ENCODE data around the gene LMTK2.

Gene LMTK2

GRCh38 chr7:98206451-98207330, 100.0 kb downstream of the LMTK2 start:
- ATAC-seq (ENCODE audit: low read depth) (no peak), DNase-seq (ENCODE audit: low spot score) (no peak)
- Histone ChIP-seq H3K36me3 (ENCODE audit: low read depth) (no peaks in the 10 kb centered on the region; the same call in 1 of the 2 replicates), H3K4me1 (ENCODE audit: insufficient read depth, poor library complexity, severe bottlenecking) (no peaks in the 10 kb centered on the region), H3K9me3 (ENCODE audit: severe bottlenecking) (no peaks in the 10 kb centered on the region), H3K4me3 (ENCODE audit: severe bottlenecking) (no peak overlapping the region), H3K27ac (ENCODE audit: poor library complexity, severe bottlenecking) (no peak overlapping the region), H3K27me3 (ENCODE audit: insufficient read depth, poor library complexity, severe bottlenecking) (no peaks in the 10 kb centered on the region)
- TF ChIP-seq CTCF (IDR thresholded peaks at IDR 0.05; ENCODE audit: poor library complexity, severe bottlenecking), result no peak

GRCh38 chr7:98209166-98209920, 102.7 kb downstream of the LMTK2 start:
- H3K4me1 ChIP-seq (ENCODE audit: insufficient read depth, poor library complexity, severe bottlenecking), result no peaks in the 10 kb centered on the region
- no peak overlapping the region for H3K4me3 ChIP-seq (ENCODE audit: severe bottlenecking)
- ATAC-seq (ENCODE audit: low read depth) (no peak), DNase-seq (ENCODE audit: low spot score) (no peak)
- H3K27ac ChIP-seq (ENCODE audit: poor library complexity, severe bottlenecking), result no peak overlapping the region
- no peaks in the 10 kb centered on the region for H3K27me3 ChIP-seq (ENCODE audit: insufficient read depth, poor library complexity, severe bottlenecking)
- no peak for TF ChIP-seq CTCF (IDR thresholded peaks at IDR 0.05; ENCODE audit: poor library complexity, severe bottlenecking)
- H3K36me3 ChIP-seq (ENCODE audit: low read depth), result no peaks in the 10 kb centered on the region; the same call in 1 of the 2 replicates
- no peaks in the 10 kb centered on the region for H3K9me3 ChIP-seq (ENCODE audit: severe bottlenecking)

GRCh38 chr7:98210513-98211220, 104.0 kb downstream of the LMTK2 start:
- H3K27ac ChIP-seq (ENCODE audit: poor library complexity, severe bottlenecking), result no peak overlapping the region
- no peaks in the 10 kb centered on the region for H3K9me3 ChIP-seq (ENCODE audit: severe bottlenecking)
- H3K36me3 ChIP-seq (ENCODE audit: low read depth), result no peaks in the 10 kb centered on the region; the same call in 1 of the 2 replicates
- DNase-seq (ENCODE audit: low spot score), result no peak
- no peaks in the 10 kb centered on the region for H3K27me3 ChIP-seq (ENCODE audit: insufficient read depth, poor library complexity, severe bottlenecking)
- no peak; the same call in 2 of the 3 replicates for ATAC-seq (ENCODE audit: low read depth)
- H3K4me3 ChIP-seq (ENCODE audit: severe bottlenecking), result no peak overlapping the region
- H3K4me1 ChIP-seq (ENCODE audit: insufficient read depth, poor library complexity, severe bottlenecking), result no peaks in the 10 kb centered on the region
- no peak for TF ChIP-seq CTCF (IDR thresholded peaks at IDR 0.05; ENCODE audit: poor library complexity, severe bottlenecking)

- no peak for TF ChIP-seq CTCF (IDR thresholded peaks at IDR 0.05; ENCODE audit: poor library complexity, severe bottlenecking)
- DNase-seq (ENCODE audit: low spot score), result peak; percentile 65
- Histone ChIP-seq H3K36me3 (ENCODE audit: low read depth) (no peaks in the 10 kb centered on the region), H3K27me3 (ENCODE audit: insufficient read depth, poor library complexity, severe bottlenecking) (no peaks in the 10 kb centered on the region), H3K9me3 (ENCODE audit: severe bottlenecking) (no peaks in the 10 kb centered on the region), H3K27ac (ENCODE audit: poor library complexity, severe bottlenecking) (no peak within 1 kb of the TSS), H3K4me3 (ENCODE audit: severe bottlenecking) (peak within 1 kb of the TSS; percentile 26), H3K4me1 (ENCODE audit: insufficient read depth, poor library complexity, severe bottlenecking) (no peaks in the 10 kb centered on the region)
- peak; percentile 55 for ATAC-seq (ENCODE audit: low read depth)
These were observed 104.6 kb downstream of the LMTK2 start, which contains the start of gene BHLHA15 for GRCh38 chr7:98211221-98211675. Gene BHLHA15, plus strand, starts transcription at chr7:98211439. Its CDS starts 871 bp downstream, at chr7:98212310.

Measured in RWPE2 (cell line).